Mucosa of stomach (tissue), 1 donor: ENCODE measurements around the gene HOOK1.

Experiments used
- H3K27me3 ChIP-seq: one replicate; pipeline ENCODE4 v1.7.0; 2013; ENCODE audit warnings: mild to moderate bottlenecking, low read length; ENCODE audit not compliant: control insufficient read depth, insufficient read depth
- H3K36me3 ChIP-seq: one replicate; pipeline ENCODE4 v1.7.0; 2013; ENCODE audit warnings: low read length; ENCODE audit not compliant: control insufficient read depth, insufficient read depth
- H3K4me1 ChIP-seq: one replicate; pipeline ENCODE4 v1.7.0; 2013; ENCODE audit warnings: mild to moderate bottlenecking, low read length; ENCODE audit not compliant: control insufficient read depth, insufficient read depth
- H3K4me3 ChIP-seq: one replicate; pipeline ENCODE4 v1.7.0; 2013; ENCODE audit warnings: low read length
- H3K9ac ChIP-seq: one replicate; pipeline ENCODE4 v1.7.0; 2013; ENCODE audit warnings: mild to moderate bottlenecking, low read length, moderate library complexity
- H3K9me3 ChIP-seq: one replicate; pipeline ENCODE4 v1.7.0; 2013; ENCODE audit warnings: mild to moderate bottlenecking, low read length, moderate library complexity; ENCODE audit not compliant: control insufficient read depth
- donor health status: Pancreatic carcinoma.

The HOOK1 gene

DNA sequence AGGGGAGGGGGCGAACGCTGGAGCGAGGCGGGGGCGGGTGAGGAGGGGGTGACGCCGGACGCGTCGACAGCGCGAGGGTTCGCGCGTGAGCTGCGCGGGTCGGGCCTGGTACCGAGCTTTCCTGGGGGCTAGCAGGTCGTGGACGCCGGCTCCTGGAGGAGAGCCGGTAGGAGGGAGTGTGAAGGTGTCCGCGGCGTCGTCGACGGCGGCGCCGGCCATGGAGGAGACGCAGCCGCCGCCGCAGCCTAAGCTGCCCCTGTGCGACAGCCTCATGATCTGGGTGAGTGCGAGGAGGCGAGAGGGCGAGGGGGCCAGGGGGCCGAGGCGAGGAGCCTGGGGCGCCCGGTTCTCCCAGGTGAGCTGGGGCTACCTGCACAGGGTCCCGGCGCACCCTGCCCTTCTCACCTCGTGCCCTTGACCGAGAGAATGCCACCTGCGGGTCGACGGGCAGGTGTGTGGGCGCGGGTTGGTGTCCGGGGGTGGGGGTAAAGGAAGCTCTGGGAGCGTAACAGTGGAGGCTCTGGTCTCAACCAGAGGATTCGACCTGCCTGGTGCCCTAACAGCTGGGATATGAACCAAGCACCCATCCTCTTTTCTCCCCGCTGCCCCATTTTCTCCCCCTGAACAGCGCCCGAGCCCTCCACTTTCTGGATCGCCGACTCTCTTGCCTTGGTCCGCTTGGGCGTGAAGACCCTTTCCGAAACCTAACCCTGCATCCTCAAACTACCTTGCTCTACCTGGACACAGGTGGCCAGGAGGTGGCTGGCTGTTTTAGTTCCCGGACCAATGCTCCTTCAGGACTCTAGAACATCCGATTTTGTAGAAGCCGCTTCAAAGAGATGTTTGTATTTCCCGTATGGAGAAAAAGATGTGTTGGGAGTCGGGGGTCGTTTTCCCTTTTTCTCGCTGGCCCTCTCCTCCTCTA, at the start of gene HOOK1:
Gene HOOK1 (plus strand): TSS at position 49 of the 925 bp plus-strand sequence. CDS start 169 bp downstream, at position 218.
- H3K36me3 ChIP-seq, result no peaks in the 10 kb centered on the region
- no peaks in the 10 kb centered on the region for H3K27me3 ChIP-seq
- H3K4me3 ChIP-seq, result peak within 1 kb of the TSS; percentile 75
- no peaks in the 10 kb centered on the region for H3K4me1 ChIP-seq
- no peaks in the 10 kb centered on the region for H3K9me3 ChIP-seq
- H3K9ac ChIP-seq, result peak within 1 kb of the TSS; percentile 87

DNA sequence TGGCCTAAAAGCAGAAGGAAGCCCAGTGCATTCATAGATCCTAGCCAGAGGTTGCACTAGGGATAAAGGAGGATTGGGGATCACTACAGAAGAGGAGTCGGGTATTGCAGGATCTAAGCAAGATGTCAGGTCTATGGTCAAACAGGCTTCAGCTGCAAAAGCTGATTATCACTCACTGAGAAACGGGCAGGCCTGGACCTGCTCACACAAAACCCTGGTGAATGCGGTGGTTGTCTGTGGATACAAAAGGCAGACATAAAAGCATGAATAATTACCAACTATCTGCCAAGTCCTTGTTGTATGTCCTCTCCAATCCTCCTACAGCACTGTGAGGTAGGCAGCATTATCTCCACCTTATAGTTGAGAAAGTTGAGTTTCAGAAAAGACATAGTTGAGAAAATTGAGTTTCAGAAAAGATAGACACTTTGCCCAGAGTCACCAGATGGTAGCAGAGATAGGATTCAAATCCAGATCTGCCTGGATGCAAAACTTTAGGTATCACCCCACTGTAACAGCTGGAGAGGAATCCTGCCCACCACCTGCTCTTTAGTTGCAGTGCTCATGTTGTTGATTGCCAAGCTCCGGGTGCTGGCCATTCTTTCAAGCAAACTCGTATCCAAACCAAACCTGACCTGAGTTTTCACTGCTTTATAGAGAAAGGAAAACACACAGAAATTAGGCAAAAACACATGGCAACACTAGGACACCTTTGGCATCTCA, 49.6 kb upstream of the HOOK1 start:
- H3K27me3 ChIP-seq, result no peaks in the 10 kb centered on the region
- peaks cover 15% of the 10 kb centered on the region for H3K4me1 ChIP-seq
- no peak overlapping the region for H3K9ac ChIP-seq
- no peak overlapping the region for H3K4me3 ChIP-seq
- no peaks in the 10 kb centered on the region for H3K9me3 ChIP-seq
- no peaks in the 10 kb centered on the region for H3K36me3 ChIP-seq

DNA sequence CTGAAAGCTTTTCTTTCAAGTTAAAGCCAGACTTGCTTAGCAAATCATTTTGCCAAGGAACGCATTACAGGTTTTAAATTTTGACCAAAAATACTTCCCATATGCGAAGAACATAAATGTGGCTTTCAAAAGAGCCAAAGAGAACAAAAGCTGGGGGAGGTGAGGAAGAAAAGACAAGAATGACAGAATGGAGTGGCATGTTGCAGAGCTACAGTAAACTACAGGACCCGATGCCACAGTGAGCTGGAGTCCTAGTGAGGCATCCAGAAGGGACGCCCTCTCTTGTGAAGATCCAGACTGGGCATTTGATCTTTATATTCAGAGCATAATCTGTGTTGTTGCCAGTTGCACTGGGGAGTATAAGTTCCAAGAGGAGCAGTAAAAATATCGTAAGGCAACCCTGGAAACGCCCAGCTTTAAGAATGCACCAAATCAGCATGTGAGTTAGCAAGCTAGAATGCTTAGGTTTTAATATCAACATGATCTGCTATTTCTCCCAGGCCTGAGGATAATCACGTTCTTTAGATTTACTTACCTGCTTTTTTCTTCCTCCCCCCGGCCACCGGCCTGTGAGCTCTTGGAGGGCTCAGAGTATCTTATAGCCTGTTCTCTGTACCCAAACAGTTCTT, 48.4 kb upstream of the HOOK1 start:
- no peaks in the 10 kb centered on the region for H3K27me3 ChIP-seq
- peaks cover 15% of the 10 kb centered on the region for H3K4me1 ChIP-seq
- H3K9me3 ChIP-seq, result no peaks in the 10 kb centered on the region
- no peaks in the 10 kb centered on the region for H3K36me3 ChIP-seq
- no peak overlapping the region for H3K9ac ChIP-seq
- no peak overlapping the region for H3K4me3 ChIP-seq

DNA sequence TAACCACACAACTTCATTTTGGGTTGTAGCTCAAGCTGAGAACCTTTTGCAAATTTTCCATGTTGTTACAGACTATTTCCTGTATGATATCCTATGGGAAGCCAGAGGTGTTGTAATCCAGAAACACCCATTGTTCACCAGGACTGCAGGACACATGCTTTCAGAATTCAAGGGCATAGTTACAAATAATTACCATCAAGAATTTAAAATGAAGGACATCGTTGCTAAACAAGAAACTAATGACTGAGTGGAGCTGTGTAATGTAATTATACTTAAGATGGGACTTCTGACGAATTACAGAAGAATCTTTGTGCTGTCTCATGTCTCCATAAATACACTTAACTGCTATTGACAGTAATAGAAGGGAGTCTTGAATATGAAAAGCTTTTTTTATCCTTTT, 47.6 kb upstream of the HOOK1 start:
- H3K4me3 ChIP-seq, result no peak overlapping the region
- no peaks in the 10 kb centered on the region for H3K36me3 ChIP-seq
- H3K27me3 ChIP-seq, result no peaks in the 10 kb centered on the region
- no peaks in the 10 kb centered on the region for H3K9me3 ChIP-seq
- H3K4me1 ChIP-seq, result peaks cover 15% of the 10 kb centered on the region
- no peak overlapping the region for H3K9ac ChIP-seq

DNA sequence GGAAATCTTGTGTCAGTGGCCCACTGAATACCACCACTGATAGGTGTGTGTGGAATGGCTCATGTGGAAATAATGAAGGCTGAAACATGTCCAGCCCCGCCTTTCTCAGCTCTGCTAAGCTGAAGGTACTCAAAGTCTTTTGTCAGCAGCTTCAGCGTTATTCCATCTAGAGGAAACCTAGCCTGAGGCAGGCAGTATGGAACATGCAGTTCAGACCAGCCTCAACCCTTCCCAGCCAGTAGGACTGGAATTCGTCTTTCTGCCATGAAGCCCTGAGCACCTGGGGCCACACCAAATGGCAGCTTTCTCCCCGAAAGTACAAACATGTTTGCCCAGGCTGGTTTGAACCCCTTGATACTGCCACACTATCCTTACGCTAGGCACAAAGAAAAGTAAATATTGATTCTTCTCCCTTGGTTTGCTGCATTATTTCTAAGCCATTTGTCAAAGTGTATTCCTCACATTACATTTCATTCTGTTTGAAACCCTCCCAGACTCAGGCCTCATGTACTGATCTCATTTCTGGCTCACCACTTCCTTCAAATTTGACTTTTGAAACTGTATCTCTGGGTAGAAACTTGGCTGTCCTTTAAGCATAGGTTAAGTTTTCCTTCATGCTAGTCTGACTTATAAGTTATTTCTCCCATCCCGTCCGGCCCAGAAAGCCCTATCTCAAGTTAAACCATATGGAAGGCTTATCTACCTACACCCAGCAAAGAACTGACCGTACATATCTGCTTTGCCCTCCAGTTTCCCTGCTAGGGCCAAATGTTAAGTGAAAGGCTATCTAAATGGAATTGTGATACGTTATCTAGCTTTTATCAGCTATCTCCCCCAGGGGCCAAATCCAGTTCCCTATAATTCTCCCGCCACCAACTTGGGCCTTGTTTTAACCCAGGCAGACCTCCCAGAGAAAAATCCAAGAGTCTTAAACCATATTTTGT, 45.7 kb upstream of the HOOK1 start:
- no peak overlapping the region for H3K4me3 ChIP-seq
- no peaks in the 10 kb centered on the region for H3K27me3 ChIP-seq
- H3K9me3 ChIP-seq, result no peaks in the 10 kb centered on the region
- H3K9ac ChIP-seq, result no peak overlapping the region
- H3K36me3 ChIP-seq, result no peaks in the 10 kb centered on the region
- H3K4me1 ChIP-seq, result peaks cover 15% of the 10 kb centered on the region

DNA sequence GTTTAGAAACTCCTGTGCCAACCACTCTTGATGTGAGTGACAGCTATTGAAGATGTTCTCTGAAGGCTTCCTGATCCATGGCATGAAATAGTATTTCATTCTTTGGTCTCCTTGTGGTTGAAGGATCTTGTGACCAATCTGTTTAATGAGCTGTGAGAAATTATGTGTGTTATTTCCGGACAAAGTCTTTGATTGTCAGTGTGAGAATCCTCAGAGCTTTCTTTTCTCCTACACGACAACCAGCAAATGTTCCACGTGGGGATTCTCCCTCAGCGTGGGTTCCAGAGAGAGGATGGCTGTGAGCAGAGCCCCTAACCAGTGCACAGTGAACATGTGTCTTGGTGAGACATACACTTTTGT, 45.0 kb upstream of the HOOK1 start:
- Histone ChIP-seq H3K9me3 (no peaks in the 10 kb centered on the region), H3K9ac (no peak overlapping the region), H3K36me3 (no peaks in the 10 kb centered on the region), H3K4me1 (peaks cover 15% of the 10 kb centered on the region), H3K27me3 (no peaks in the 10 kb centered on the region), H3K4me3 (no peak overlapping the region)

DNA sequence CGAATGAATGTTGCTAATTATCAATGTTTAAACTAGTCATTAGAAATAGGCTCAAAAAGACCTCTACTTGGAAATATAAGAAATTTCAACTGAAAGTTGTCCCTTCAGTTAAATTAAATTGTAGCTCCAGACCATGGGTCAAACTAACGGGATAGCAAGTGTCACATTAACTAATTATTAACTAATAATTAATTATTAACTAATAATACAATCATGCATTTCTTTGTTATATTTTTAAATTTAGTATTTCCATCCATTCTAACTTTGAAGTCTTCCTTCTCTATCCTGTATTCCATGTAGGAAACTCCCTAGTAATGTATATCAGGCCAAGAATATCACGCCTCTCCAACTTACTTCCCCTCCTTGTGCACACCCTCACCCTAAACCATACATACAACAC, 43.4 kb upstream of the HOOK1 start:
- no peaks in the 10 kb centered on the region for H3K27me3 ChIP-seq
- H3K9me3 ChIP-seq, result no peaks in the 10 kb centered on the region
- H3K4me1 ChIP-seq, result peaks cover 15% of the 10 kb centered on the region
- H3K9ac ChIP-seq, result no peak overlapping the region
- H3K4me3 ChIP-seq, result no peak overlapping the region
- H3K36me3 ChIP-seq, result no peaks in the 10 kb centered on the region

DNA sequence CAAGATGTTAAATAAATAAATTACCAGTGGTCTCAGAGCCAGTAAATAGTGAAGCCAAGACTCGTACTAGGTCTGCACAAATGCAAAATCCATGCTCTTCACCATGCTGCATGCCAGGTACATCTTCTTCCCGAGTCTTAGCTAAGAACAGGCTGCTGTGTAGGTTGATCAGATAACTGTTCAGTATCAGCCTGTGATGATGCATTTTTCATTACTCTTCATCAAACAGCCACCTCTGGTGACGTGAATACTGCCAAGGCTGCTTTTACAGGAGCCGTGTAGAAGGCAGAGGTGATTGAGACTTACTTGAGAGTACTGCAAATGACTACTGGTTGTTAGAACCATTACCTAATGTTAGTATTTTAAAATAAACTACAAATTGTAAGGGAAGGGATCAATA, 39.3 kb upstream of the HOOK1 start:
- Histone ChIP-seq H3K4me3 (no peak overlapping the region), H3K9ac (no peak overlapping the region), H3K27me3 (no peaks in the 10 kb centered on the region), H3K36me3 (no peaks in the 10 kb centered on the region), H3K9me3 (no peaks in the 10 kb centered on the region), H3K4me1 (no peaks in the 10 kb centered on the region)

DNA sequence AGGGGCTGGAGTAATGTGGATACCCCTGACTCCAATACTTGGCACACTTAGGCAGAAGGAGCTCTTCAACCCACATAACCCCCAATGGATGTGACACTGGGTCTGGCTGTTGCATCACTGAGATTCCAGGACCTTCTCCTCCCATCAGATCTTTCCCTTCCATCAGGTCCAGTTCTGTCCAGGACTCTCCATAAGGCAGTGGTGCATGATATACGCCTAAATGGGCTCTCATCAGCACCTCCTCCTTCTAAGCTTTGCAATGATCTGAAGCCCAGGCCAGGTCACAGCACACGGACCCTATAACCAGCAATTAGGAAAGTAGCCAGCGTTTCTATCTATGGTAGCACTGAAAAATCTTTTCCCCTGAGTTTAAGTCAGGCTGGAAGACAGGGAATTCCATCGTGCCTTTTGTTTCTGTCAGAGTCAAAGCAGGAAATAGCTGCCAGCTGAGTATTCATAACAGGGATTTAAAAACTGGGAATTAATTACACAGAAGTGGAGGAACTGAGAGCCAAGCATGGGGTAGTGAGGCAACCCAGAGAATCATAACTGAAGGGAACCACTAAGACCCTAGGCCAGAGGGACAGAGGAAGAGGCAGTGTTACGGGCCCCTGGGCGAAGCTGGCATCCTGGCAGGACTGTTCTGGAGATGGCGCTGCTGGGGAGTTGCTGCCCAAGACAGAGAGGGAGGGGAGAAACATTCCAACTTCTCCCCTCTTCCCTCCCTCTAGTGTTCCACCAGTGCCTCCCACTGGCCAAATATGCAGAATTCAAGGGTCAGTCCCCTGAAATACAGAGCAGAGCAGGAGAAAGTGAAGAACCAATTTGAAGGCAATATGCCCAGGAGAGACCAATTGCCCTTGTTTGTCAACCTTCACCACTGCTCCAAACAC, 37.5 kb upstream of the HOOK1 start:
- no peak overlapping the region for H3K9ac ChIP-seq
- no peaks in the 10 kb centered on the region for H3K36me3 ChIP-seq
- H3K4me1 ChIP-seq, result no peaks in the 10 kb centered on the region
- H3K27me3 ChIP-seq, result no peaks in the 10 kb centered on the region
- H3K9me3 ChIP-seq, result no peaks in the 10 kb centered on the region
- no peak overlapping the region for H3K4me3 ChIP-seq

DNA sequence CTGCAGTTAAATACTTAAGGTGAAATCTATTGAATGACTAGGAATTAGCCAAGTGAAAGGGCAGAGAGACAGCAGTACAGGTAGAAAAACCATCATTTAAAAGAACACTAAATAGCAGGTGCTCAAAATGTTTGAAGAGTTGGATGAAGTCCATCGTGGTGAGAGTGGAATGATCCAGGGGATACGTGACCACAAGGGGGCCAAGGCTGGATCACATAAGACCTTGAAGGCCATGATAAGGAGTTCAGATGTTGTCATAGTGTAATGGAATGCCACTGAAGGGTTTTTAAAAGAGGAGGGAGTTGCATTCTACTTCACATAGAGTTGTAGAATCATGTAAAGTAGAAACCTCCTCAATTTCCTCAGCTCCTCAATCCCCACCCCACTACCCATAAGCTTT, 34.8 kb upstream of the HOOK1 start:
- H3K9me3 ChIP-seq, result no peaks in the 10 kb centered on the region
- H3K4me3 ChIP-seq, result no peak overlapping the region
- no peaks in the 10 kb centered on the region for H3K4me1 ChIP-seq
- no peaks in the 10 kb centered on the region for H3K27me3 ChIP-seq
- no peak overlapping the region for H3K9ac ChIP-seq
- no peaks in the 10 kb centered on the region for H3K36me3 ChIP-seq

DNA sequence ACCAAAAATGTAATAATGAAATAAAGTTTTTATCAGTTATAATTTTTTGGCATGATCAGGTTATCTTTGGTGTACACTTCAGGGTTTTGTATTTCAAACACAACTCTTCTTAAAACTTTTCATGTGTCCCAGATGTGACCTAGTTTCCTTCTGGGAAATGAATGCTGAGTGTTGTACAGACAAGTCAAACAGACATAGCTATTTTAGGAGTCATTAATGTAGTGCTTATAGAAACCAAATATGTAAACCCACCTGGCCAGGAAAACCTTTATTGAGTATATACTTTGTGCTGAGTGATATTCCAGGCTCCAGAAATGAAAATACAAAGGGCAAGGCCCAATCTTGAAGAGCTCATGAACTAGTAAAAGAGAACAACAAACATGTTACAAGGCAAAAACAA, 25.9 kb upstream of the HOOK1 start:
- Histone ChIP-seq H3K4me3 (no peak overlapping the region), H3K4me1 (no peaks in the 10 kb centered on the region), H3K36me3 (no peaks in the 10 kb centered on the region), H3K9ac (no peak overlapping the region), H3K9me3 (no peaks in the 10 kb centered on the region), H3K27me3 (no peaks in the 10 kb centered on the region)
